Lower lobe of right lung (tissue), 2 donors: Measurements from ENCODE around the gene HNRNPLL. TPM values are rescaled to one million over a fixed set of nuclear protein-coding genes. Genes with fewer than 3 reads are reported as not detected.

Experiments used
- ATAC-seq, 2 donors: fragments of 200-7000 bp; cut with Tn5 transposase; one replicate each; pipeline ENCODE4 v1.9.1; 2020 to 2022; ENCODE audit warnings: mild to moderate bottlenecking in 2 of 2, moderate library complexity in 2 of 2
- DNase-seq: peaks from one replicate; pipeline ENCODE4 v3.0.0-alpha.2; 2020
- H3K27ac ChIP-seq: fragments of 200-600 bp; one replicate; pipeline ENCODE4 v1.8.0; 2022
- H3K27me3 ChIP-seq: fragments of 200-600 bp; one replicate; pipeline ENCODE4 v1.8.0; 2022; ENCODE audit warnings: low read depth
- H3K36me3 ChIP-seq: fragments of 200-600 bp; one replicate; pipeline ENCODE4 v1.8.0; 2022; ENCODE audit warnings: mild to moderate bottlenecking
- H3K4me1 ChIP-seq: fragments of 200-600 bp; one replicate; pipeline ENCODE4 v1.8.0; 2022
- H3K4me3 ChIP-seq: fragments of 200-600 bp; one replicate; pipeline ENCODE4 v1.8.0; 2022; ENCODE audit warnings: mild to moderate bottlenecking
- H3K9me3 ChIP-seq: fragments of 200-600 bp; one replicate; pipeline ENCODE4 v1.8.0; 2022
- intact Hi-C: fragments of 100-400 bp; cut with DNase I; formaldehyde crosslinking; loops from one replicate; pipeline ENCODE4 v1.11.0; 2022
- total RNA-seq: library from RNA; stranded (reverse); fragmentation: NEBNext Ultra II Directional; extraction: Animal tissue kit (Norgen Biotek cat#: 25700); gene quantifications from one replicate; pipeline ENCODE4 v1.2.1, GENCODE V29; 2021
- TF ChIP-seq, protein P1 (sequence below): fragments of 200-600 bp; IDR thresholded peaks from one replicate; pipeline ENCODE4 v1.8.0; 2022; ENCODE audit warnings: antibody characterized with exemption, mild to moderate bottlenecking
- donor health status: DM: no; HTN: yes; CAD: no; lungs with severe emphysema.

HNRNPLL gene
- total RNA-seq, 1 donor from 2014 or later = 38.8 TPM

DNA sequence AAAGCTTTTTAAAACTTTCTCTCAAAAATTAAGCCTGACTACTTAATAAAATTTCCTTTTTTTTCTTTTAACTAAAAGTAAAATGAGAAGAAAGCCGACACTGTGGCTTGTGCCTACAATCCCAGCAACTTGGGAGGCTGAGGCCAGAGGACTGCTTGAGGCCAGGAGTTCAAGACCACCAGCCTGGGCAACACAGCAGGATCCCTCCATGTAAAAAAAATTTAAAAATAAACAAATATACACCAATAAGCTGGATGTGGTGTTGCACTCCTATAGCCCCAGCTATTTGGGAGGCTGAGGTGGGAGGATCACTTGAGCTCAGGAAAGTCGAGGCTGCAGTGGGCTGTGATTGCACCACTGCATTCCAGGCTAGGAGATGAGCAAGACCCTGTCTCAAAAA is 37.4 kb downstream of the HNRNPLL start:
- H3K36me3 ChIP-seq = peaks cover 88% of the 10 kb centered on the region
- H3K27ac ChIP-seq = no peak overlapping the region
- H3K4me3 ChIP-seq = no peak overlapping the region
- TF ChIP-seq, protein P1, sequence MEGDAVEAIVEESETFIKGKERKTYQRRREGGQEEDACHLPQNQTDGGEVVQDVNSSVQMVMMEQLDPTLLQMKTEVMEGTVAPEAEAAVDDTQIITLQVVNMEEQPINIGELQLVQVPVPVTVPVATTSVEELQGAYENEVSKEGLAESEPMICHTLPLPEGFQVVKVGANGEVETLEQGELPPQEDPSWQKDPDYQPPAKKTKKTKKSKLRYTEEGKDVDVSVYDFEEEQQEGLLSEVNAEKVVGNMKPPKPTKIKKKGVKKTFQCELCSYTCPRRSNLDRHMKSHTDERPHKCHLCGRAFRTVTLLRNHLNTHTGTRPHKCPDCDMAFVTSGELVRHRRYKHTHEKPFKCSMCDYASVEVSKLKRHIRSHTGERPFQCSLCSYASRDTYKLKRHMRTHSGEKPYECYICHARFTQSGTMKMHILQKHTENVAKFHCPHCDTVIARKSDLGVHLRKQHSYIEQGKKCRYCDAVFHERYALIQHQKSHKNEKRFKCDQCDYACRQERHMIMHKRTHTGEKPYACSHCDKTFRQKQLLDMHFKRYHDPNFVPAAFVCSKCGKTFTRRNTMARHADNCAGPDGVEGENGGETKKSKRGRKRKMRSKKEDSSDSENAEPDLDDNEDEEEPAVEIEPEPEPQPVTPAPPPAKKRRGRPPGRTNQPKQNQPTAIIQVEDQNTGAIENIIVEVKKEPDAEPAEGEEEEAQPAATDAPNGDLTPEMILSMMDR = no peak
- H3K27me3 ChIP-seq = no peaks in the 10 kb centered on the region
- DNase-seq = no peak
- H3K9me3 ChIP-seq = no peaks in the 10 kb centered on the region
- no peaks in the 10 kb centered on the region for H3K4me1 ChIP-seq
- intact Hi-C loops = no loop called here
- ATAC-seq = no peak

DNA sequence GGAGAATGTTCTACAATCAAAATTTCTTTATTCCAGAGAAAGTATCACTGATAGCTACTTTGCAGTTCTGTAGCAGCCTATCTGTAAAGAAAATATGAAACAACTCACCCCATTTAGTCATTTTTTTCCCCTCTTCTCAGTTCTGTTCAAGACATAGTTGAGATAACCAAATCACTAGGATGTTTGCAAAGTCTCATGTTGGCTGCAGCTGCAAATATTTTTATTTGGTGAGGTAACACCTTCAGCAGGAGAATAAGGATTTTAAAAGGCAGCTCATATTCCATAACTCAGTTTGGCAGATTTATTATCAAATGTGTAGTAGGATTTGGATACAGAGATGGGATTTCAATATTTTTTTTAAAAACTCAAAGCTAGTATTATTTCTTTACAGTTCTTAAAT is 41.0 kb downstream of the HNRNPLL start:
- intact Hi-C loops = no loop called here
- DNase-seq (no peak), ATAC-seq (peak in 1 of 2 donors; percentile 31)
- Histone ChIP-seq H3K9me3 (no peaks in the 10 kb centered on the region), H3K4me1 (no peaks in the 10 kb centered on the region), H3K4me3 (no peak overlapping the region), H3K27ac (no peak overlapping the region), H3K27me3 (no peaks in the 10 kb centered on the region), H3K36me3 (peaks cover 57% of the 10 kb centered on the region)
- TF ChIP-seq, protein P1 = no peak

DNA sequence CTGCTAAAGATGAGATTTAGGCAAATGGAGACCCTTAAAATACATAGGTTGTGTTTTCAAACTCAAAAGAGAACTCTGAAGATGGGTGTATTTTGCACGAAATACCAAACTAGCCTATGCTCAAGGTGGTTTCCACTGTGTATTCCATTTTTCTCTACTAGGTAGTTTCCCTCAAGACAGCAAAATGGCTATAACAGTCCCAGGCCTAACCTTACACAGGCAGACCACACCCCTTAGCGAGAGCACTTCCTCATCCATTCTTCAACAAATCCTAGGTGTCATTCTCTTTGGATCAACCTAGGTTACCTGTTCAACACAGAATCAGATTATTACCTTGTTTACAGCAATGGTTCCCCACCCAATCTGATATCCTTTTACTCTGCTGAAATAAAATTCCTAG is 42.6 kb downstream of the HNRNPLL start:
- Histone ChIP-seq H3K27me3 (no peaks in the 10 kb centered on the region), H3K9me3 (no peaks in the 10 kb centered on the region), H3K4me3 (no peak overlapping the region), H3K27ac (no peak overlapping the region), H3K36me3 (peaks cover 43% of the 10 kb centered on the region), H3K4me1 (no peaks in the 10 kb centered on the region)
- ATAC-seq (no peak), DNase-seq (no peak)
- intact Hi-C loops = no loop called here
- TF ChIP-seq, protein P1 = no peak

DNA sequence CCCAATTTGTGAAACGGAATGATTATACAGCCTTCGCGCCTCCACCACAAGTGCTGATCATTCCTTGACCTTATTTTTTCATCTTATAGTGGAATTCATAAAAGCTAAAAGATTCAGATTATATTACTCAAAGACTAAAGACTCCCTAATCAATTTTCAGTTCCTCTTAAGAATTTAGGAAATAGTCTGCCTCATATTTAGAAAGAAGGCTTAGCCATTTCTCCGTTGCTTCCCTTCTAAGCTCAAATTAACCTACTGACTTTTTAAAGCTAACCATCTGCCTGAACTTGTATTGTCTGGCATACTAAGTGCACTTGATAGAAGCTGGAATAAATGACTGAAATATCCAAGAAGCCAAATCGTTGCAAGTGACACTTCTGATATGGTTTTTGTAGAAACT is 44.7 kb downstream of the HNRNPLL start:
- TF ChIP-seq, protein P1 = no peak
- Histone ChIP-seq H3K36me3 (peaks cover 22% of the 10 kb centered on the region), H3K27me3 (no peaks in the 10 kb centered on the region), H3K4me3 (no peak overlapping the region), H3K9me3 (no peaks in the 10 kb centered on the region), H3K27ac (no peak overlapping the region), H3K4me1 (no peaks in the 10 kb centered on the region)
- intact Hi-C loops = no loop called here
- DNase-seq (no peak), ATAC-seq (no peak)

DNA sequence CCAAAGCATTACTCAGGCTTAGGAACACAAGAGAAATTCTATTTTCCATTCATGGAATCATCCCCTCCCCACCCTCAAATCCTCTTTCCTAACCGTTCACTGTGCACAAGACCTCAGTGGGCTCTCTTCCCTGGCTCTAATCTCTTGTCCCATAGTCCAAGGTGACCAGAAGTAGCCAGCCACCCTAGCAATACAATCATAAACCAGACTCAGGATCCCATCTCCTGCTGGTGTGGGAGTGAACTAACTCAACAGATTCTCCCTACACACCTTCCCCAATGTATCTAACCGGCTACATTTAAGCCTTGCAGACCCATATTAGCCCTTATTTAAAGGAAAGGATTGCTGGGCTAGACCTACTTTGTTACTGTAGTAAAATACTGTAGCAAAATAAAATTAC is 45.5 kb downstream of the HNRNPLL start:
- Histone ChIP-seq H3K4me1 (no peaks in the 10 kb centered on the region), H3K4me3 (no peak overlapping the region), H3K9me3 (no peaks in the 10 kb centered on the region), H3K27me3 (no peaks in the 10 kb centered on the region), H3K27ac (no peak overlapping the region), H3K36me3 (peaks cover 20% of the 10 kb centered on the region)
- TF ChIP-seq, protein P1 = no peak
- intact Hi-C loops = no loop called here
- ATAC-seq (no peak), DNase-seq (no peak)
